Esophagus squamous epithelium (tissue), 5 donors: ENCODE results near the gene MAP3K9. TPM values are rescaled to one million over a fixed set of nuclear protein-coding genes. Genes with fewer than 3 reads are reported as not detected.

Experiments used
- DNase-seq: peaks from one replicate; lab custom pipeline; 2025; lab: John Stamatoyannopoulos, UW
- H3K27ac ChIP-seq, 4 donors: fragments of 200-600 bp; sonication (generic); one replicate each; pipeline ENCODE4 v1.5.1; 2016 to 2019; ENCODE audit warnings: mild to moderate bottlenecking in 1 of 4
- H3K27me3 ChIP-seq, 4 donors: fragments of 200-600 bp; sonication (generic); 1 replicate in 3 of 4; 2 replicates in 1 of 4; pipeline versions ENCODE4 v1.5.1 to v1.6.0; 2017 to 2021; ENCODE audit warnings: antibody characterized with exemption in 1 of 4
- H3K36me3 ChIP-seq, 3 donors: fragments of 200-600 bp; sonication (generic); one replicate each; pipeline ENCODE4 v1.5.1; 2016 to 2019
- H3K4me1 ChIP-seq, 3 donors: fragments of 200-600 bp; sonication (generic); one replicate each; pipeline ENCODE4 v1.5.1; 2017 to 2019
- H3K4me3 ChIP-seq, 4 donors: fragments of 200-600 bp; sonication (generic); 1 replicate in 3 of 4; 2 replicates in 1 of 4; pipeline ENCODE4 v1.5.1; 2016 to 2019; ENCODE audit warnings: mild to moderate bottlenecking in 2 of 4, moderate library complexity in 1 of 4
- H3K9me3 ChIP-seq, 3 donors: fragments of 200-600 bp; sonication (generic); one replicate each; pipeline ENCODE4 v1.5.1; 2016 to 2019
- CTCF ChIP-seq, 6 experiments: fragments of 450-650 bp in 4 of 6; fragments of 200-600 bp in 2 of 6; sonication (generic) in 2 of 6; IDR thresholded peaks; one replicate each; pipeline ENCODE4 v1.5.1; 2016 to 2019; ENCODE audit warnings: antibody characterized with exemption in 6 of 6, mild to moderate bottlenecking in 4 of 6, moderate library complexity in 4 of 6
- POLR2A ChIP-seq, 4 donors: fragments of 450-650 bp; IDR thresholded peaks; one replicate each; pipeline ENCODE4 v1.6.1; 2017; ENCODE audit warnings: antibody characterized with exemption in 4 of 4, mild to moderate bottlenecking in 4 of 4, moderate library complexity in 3 of 4
- WGBS, 2 donors: methylation state at CpG; one replicate each; pipeline ENCODE4 v1.1.5; 2018; 5-methylcytosine and 5-hydroxymethylcytosine counted together
- intact Hi-C: fragments of 100-400 bp; cut with DNase I; formaldehyde crosslinking; loops from one replicate; pipeline ENCODE4 v1.15.0; 2022
- total RNA-seq, 4 donors: library from RNA; depleted of rRNA; stranded (reverse); fragments of >200 nt; gene quantifications; one replicate each; pipeline ENCODE4 v1.1.0, GENCODE V29; 2016
- donor health status: DM: yes; HTN: yes; CAD: no.

MAP3K9 gene
- total RNA-seq, 4 donors from 2014 or later, result 8.1 to 34.0 (median 14.7) TPM

GRCh38 chr14:70821584-70822529 is 12.5 kb upstream of the MAP3K9 start:
- Histone ChIP-seq H3K9me3 (no peaks in the 10 kb centered on the region), H3K4me3 (peak overlapping the region; percentile 62 to 74 (median 62)), H3K4me1 (peaks cover 6 to 26% (median 13%) of the 10 kb centered on the region in 3 donors), H3K27me3 (peaks cover 0 to 33% (median 0%) of the 10 kb centered on the region in 4 donors), H3K36me3 (no peaks in the 10 kb centered on the region), H3K27ac (peak overlapping the region; percentile 22 to 52 (median 32))
- DNase-seq, result no peak
- peak in 1 of 4 donors; percentile 37 for TF ChIP-seq POLR2A (IDR thresholded peaks at IDR 0.05)
- TF ChIP-seq CTCF (IDR thresholded peaks at IDR 0.05), result no peak
- WGBS, 2 donors, result 0 to 1% methylated on average over 23 to 34 of the region's 77 CpGs
- intact Hi-C loops, result loop anchor here (10.0 kb wide), 1 partner anchor 153 kb away; no protein-coding TSS in a partner anchor

- H3K9me3 ChIP-seq, result no peaks in the 10 kb centered on the region
- no peaks in the 10 kb centered on the region for H3K36me3 ChIP-seq
- H3K4me1 ChIP-seq, result peaks cover 2 to 27% (median 8%) of the 10 kb centered on the region in 3 donors
- no peak overlapping the region for H3K27ac ChIP-seq
- 59 to 68% methylated on average over 8 of the region's 8 CpGs for WGBS, 2 donors
- peaks cover 0 to 15% (median 0%) of the 10 kb centered on the region in 4 donors for H3K27me3 ChIP-seq
- H3K4me3 ChIP-seq, result no peak overlapping the region
- intact Hi-C loops, result loop anchor here (10.0 kb wide), 1 partner anchor 192 kb away; no protein-coding TSS in a partner anchor
- TF ChIP-seq CTCF (IDR thresholded peaks at IDR 0.05), result no peak
- TF ChIP-seq POLR2A (IDR thresholded peaks at IDR 0.05), result no peak
- no peak for DNase-seq
Measured at GRCh38 chr14:70816525-70816924, 7.2 kb upstream of the MAP3K9 start.

GRCh38 chr14:70814466-70814865 is 5.2 kb upstream of the MAP3K9 start:
- Histone ChIP-seq H3K27ac (no peak overlapping the region), H3K4me3 (no peak overlapping the region), H3K9me3 (no peaks in the 10 kb centered on the region), H3K27me3 (no peaks in the 10 kb centered on the region), H3K4me1 (peaks cover 0 to 40% (median 4%) of the 10 kb centered on the region in 3 donors), H3K36me3 (no peaks in the 10 kb centered on the region)
- intact Hi-C loops, result loop anchor here (10.0 kb wide), 1 partner anchor 190 kb away; no protein-coding TSS in a partner anchor
- TF ChIP-seq POLR2A (IDR thresholded peaks at IDR 0.05), result no peak
- no peak for TF ChIP-seq CTCF (IDR thresholded peaks at IDR 0.05)
- WGBS, 2 donors, result 65 to 71% methylated on average over 1 of the region's 1 CpG
- no peak for DNase-seq

GRCh38 chr14:70812124-70812818 is 3.0 kb upstream of the MAP3K9 start:
- Histone ChIP-seq H3K4me1 (peaks cover 0 to 51% (median 5%) of the 10 kb centered on the region in 3 donors), H3K9me3 (no peaks in the 10 kb centered on the region), H3K36me3 (no peaks in the 10 kb centered on the region), H3K27ac (peak overlapping the region in 3 of 4 donors; percentile 87 to 89 (median 89)), H3K4me3 (peak overlapping the region in 3 of 4 donors; percentile 7 to 68 (median 65)), H3K27me3 (peaks cover 0 to 16% (median 0%) of the 10 kb centered on the region in 4 donors)
- TF ChIP-seq POLR2A (IDR thresholded peaks at IDR 0.05) (no peak), CTCF (IDR thresholded peaks at IDR 0.05) (no peak)
- no peak for DNase-seq
- intact Hi-C loops, result loop anchor here (10.0 kb wide), 1 partner anchor 187 kb away; no protein-coding TSS in a partner anchor
- WGBS, 2 donors, result 51 to 77% methylated on average over 2 of the region's 2 CpGs
